NT2/D1 (cell line): Measurements from ENCODE around the gene TPM1.

Experiments
- YY1 ChIP-seq: IDR thresholded peaks from 2 replicates; pipeline ENCODE4 v1.6.1; 2011; ENCODE audit not compliant: insufficient read length, insufficient read depth
- ZNF274 ChIP-seq: IDR thresholded peaks from 2 replicates; pipeline ENCODE4 v1.6.1; 2011; ENCODE audit warnings: mild to moderate bottlenecking, low read depth, low read length

DNA sequence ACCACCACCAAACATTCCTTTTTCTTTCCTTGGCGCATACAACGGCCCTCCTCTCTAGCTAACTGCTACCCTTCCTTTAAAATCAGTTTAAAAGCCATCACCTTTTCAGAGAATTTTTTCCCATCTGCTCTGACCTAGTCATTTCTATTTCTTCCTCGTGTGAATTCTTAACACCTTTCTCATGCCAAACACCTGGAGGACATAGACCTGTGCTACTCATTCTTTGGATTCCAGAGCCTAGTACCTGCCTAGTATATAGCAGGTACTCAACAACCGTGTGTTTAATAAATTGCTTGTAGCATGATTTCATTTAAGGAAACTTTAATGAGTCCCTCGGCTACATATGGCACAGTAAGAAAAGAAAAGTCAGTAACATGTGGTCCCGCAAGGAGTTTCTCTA is 2.0 kb upstream of the TPM1 start:
- TF ChIP-seq ZNF274 (no peak), YY1 (no peak)
